ENCODE results near the gene CENPI. TPM values are rescaled to one million over a fixed set of nuclear protein-coding genes. Genes with fewer than 3 reads are reported as not detected.
A peak's percentile ranks its signal among the peaks of the same experiment; 100 is the strongest.

CENPI gene
- total and polyA plus RNA-seq, 10 of the 15 experiments (the other 5 are each of a cell fraction or from before 2014, with no cell fraction given), result 6.9 to 25.8 (median 17.5) TPM

DNA sequence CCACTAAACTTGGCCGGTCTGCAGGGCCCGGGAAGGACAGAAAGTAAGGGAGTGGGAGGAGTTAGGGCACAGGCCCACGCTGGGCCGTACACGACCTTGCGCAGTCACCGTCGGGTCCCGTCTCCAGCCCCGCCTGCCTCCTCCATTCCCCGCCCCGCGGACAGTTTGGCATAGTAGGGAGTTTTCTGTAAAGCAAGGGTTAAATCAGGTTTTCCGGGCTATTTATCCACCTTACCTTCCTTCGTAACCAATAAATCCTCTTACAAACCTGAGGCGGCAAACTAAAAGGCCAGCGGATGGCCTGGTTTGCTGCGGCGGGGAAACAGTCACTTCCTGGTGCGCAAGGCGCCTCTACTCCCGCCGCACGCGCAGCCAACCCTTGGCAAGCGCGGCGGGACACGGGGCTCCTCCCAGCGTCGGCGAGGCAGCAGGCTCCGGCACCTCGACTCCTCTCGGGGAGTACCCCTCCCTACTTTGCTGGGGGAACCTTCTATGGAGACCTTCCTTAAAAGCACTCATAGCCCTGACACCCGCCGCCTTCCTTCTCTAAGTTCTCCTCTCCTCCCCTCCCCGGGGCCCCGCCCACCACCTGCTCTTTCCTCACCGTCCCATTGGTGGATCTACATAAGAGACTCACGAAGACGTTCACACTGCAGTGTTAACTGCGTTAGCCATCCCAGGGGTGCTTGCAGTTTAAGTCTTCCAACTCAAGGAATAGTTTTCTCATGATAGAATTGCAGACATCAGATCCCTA, 46.3 kb upstream of the CENPI start, which contains the start of gene TRMT2B (continued):
- TF ChIP-seq, protein P1, sequence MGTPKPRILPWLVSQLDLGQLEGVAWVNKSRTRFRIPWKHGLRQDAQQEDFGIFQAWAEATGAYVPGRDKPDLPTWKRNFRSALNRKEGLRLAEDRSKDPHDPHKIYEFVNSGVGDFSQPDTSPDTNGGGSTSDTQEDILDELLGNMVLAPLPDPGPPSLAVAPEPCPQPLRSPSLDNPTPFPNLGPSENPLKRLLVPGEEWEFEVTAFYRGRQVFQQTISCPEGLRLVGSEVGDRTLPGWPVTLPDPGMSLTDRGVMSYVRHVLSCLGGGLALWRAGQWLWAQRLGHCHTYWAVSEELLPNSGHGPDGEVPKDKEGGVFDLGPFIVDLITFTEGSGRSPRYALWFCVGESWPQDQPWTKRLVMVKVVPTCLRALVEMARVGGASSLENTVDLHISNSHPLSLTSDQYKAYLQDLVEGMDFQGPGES (IDR thresholded peaks at IDR 0.05), result no peak
- TF ChIP-seq, protein P2, sequence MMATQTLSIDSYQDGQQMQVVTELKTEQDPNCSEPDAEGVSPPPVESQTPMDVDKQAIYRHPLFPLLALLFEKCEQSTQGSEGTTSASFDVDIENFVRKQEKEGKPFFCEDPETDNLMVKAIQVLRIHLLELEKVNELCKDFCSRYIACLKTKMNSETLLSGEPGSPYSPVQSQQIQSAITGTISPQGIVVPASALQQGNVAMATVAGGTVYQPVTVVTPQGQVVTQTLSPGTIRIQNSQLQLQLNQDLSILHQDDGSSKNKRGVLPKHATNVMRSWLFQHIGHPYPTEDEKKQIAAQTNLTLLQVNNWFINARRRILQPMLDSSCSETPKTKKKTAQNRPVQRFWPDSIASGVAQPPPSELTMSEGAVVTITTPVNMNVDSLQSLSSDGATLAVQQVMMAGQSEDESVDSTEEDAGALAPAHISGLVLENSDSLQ (IDR thresholded peaks at IDR 0.05), result 0 out of 2 replicates have a peak, but pooled peaks have one; percentile 11
- no peak for TF ChIP-seq MYC (IDR thresholded peaks at IDR 0.05; ENCODE audit: insufficient read depth, insufficient read length, insufficient replicate concordance, low read length, severe bottlenecking)
- TF ChIP-seq CBX3 (IDR thresholded peaks at IDR 0.05; ENCODE audit: borderline replicate concordance, low read depth), result no peak
- TF ChIP-seq FOS (IDR thresholded peaks at IDR 0.05; ENCODE audit: borderline replicate concordance, extremely low read depth, insufficient read length), result no peak
- TF ChIP-seq STAT1 (conservative IDR thresholded peaks at IDR 0.05), result no peak
- no peak for TF ChIP-seq JUND (IDR thresholded peaks at IDR 0.05; ENCODE audit: low read depth, low read length)
- TF ChIP-seq CBX5 (IDR thresholded peaks at IDR 0.05; ENCODE audit: low read depth), result no peak
- TF ChIP-seq CREM (IDR thresholded peaks at IDR 0.05; ENCODE audit: low read depth), result 0 out of 2 replicates have a peak, but pooled peaks have one; percentile 13
- peak; percentile 83; the same call in 1 of the 2 replicates for TF ChIP-seq PML (IDR thresholded peaks at IDR 0.05; ENCODE audit: low read length)
- TF ChIP-seq MXI1 (IDR thresholded peaks at IDR 0.05; ENCODE audit: low read depth, low read length), result peak; percentile 38; the same call in 1 of the 2 replicates
- TF ChIP-seq CEBPB (IDR thresholded peaks at IDR 0.05; ENCODE audit: borderline replicate concordance in 1 of 2, low read depth in 2 of 2, low read length in 2 of 2), result no peak
- no peak for TF ChIP-seq MEF2B (IDR thresholded peaks at IDR 0.05; ENCODE audit: partially characterized antibody, poor library complexity, severe bottlenecking)
- 0 out of 4 replicates have a peak, but pooled peaks of 1 of the 2 experiments have one; percentile 9 for TF ChIP-seq IKZF2 (IDR thresholded peaks at IDR 0.05)
- TF ChIP-seq POLR2AphosphoS5 (IDR thresholded peaks at IDR 0.05; ENCODE audit: low read length), result peak; percentile 85
- no peak for TF ChIP-seq RBBP5 (conservative IDR thresholded peaks at IDR 0.05)
- no peak for TF ChIP-seq SIN3A (IDR thresholded peaks at IDR 0.05; ENCODE audit: low read depth, low read length)
- no peak for TF ChIP-seq SUZ12 (IDR thresholded peaks at IDR 0.05; ENCODE audit: unreplicated experiment)
- no peak for TF ChIP-seq RAD51 (IDR thresholded peaks at IDR 0.05)
- no peak for TF ChIP-seq BMI1 (IDR thresholded peaks at IDR 0.05; ENCODE audit: borderline replicate concordance)
- no peak for TF ChIP-seq GABPA (IDR thresholded peaks at IDR 0.05; ENCODE audit: low read depth)
- peak in 1 of 2 experiments; percentile 28; a peak in 1 of 3 replicates for TF ChIP-seq EGR1 (IDR thresholded peaks at IDR 0.05; ENCODE audit: borderline replicate concordance in 1 of 2, low read depth in 2 of 2, low read length in 2 of 2)
- TF ChIP-seq FOXM1 (IDR thresholded peaks at IDR 0.05; ENCODE audit: low read depth, low read length), result no peak
- TF ChIP-seq KAT2A (conservative IDR thresholded peaks at IDR 0.05; ENCODE audit: control insufficient read depth, low read depth, low read length), result no peak
- TF ChIP-seq SMAD5 (IDR thresholded peaks at IDR 0.05; ENCODE audit: low read depth), result no peak
- TF ChIP-seq, protein P3, sequence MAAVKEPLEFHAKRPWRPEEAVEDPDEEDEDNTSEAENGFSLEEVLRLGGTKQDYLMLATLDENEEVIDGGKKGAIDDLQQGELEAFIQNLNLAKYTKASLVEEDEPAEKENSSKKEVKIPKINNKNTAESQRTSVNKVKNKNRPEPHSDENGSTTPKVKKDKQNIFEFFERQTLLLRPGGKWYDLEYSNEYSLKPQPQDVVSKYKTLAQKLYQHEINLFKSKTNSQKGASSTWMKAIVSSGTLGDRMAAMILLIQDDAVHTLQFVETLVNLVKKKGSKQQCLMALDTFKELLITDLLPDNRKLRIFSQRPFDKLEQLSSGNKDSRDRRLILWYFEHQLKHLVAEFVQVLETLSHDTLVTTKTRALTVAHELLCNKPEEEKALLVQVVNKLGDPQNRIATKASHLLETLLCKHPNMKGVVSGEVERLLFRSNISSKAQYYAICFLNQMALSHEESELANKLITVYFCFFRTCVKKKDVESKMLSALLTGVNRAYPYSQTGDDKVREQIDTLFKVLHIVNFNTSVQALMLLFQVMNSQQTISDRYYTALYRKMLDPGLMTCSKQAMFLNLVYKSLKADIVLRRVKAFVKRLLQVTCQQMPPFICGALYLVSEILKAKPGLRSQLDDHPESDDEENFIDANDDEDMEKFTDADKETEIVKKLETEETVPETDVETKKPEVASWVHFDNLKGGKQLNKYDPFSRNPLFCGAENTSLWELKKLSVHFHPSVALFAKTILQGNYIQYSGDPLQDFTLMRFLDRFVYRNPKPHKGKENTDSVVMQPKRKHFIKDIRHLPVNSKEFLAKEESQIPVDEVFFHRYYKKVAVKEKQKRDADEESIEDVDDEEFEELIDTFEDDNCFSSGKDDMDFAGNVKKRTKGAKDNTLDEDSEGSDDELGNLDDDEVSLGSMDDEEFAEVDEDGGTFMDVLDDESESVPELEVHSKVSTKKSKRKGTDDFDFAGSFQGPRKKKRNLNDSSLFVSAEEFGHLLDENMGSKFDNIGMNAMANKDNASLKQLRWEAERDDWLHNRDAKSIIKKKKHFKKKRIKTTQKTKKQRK (IDR thresholded peaks at IDR 0.05; ENCODE audit: low read depth, low read length), result no peak

Data from GM12878 (cell line).